ENCODE data around the gene AGER.

Gene AGER

DNA sequence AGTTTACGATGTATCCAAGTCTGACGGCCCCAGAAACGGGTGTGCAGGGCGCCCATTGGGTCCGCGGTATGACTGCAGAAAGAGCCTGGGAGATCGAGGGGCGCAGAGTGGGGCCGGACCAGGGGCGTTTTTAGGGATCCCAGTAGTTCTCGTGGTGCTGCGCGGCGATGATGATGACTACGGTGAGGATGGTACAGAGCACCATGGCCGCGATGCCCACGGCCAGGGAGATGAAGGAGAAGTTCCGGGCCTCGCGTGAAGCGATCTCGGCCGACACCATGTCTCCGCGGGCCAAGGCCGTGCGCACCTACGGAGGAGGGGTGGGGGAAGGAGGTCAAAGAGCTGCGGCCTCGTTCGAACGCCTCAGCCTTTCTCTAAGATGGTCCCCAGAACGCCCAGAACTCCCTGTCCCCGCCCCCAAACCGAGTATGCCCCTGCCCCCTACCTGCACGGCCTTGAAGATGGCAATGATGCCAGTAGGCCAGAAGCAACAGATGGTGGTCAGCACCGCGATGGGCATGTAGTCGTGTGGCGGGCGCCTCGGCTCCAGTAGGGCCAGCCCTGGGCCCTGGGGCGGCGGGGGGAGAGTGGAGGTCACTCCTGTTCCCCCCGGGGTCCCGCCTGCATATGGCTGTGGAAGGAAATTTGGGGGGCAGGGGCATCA, 34.8 kb downstream of the AGER start:
- POLR2A ChIA-PET, result no interaction called here
- Histone ChIP-seq H3K27ac (ENCODE audit: extremely low read depth, low read depth, low read length) (no peak overlapping the region), H3K9me3 (ENCODE audit: control insufficient read depth, insufficient read depth, low read depth, low read length) (no peaks in the 10 kb centered on the region), H3K36me3 (ENCODE audit: control insufficient read depth in 2 of 2, insufficient read depth in 1 of 2, low read length in 2 of 2) (no peaks in the 10 kb centered on the region), H3K4me3 (ENCODE audit: low read depth, low read length) (no peak overlapping the region), H3K4me1 (ENCODE audit: control insufficient read depth, insufficient read depth, low read length) (peaks cover 9% of the 10 kb centered on the region; the same call in 1 of the 2 replicates)
- TF ChIP-seq CTCF (tag by site-specific recombination; IDR thresholded peaks at IDR 0.05) (no peak), SCRT2 (tag by site-specific recombination; IDR thresholded peaks at IDR 0.05) (peak; percentile 45; the same call in 1 of the 2 replicates)
- CTCF ChIA-PET, result no interaction called here

DNA sequence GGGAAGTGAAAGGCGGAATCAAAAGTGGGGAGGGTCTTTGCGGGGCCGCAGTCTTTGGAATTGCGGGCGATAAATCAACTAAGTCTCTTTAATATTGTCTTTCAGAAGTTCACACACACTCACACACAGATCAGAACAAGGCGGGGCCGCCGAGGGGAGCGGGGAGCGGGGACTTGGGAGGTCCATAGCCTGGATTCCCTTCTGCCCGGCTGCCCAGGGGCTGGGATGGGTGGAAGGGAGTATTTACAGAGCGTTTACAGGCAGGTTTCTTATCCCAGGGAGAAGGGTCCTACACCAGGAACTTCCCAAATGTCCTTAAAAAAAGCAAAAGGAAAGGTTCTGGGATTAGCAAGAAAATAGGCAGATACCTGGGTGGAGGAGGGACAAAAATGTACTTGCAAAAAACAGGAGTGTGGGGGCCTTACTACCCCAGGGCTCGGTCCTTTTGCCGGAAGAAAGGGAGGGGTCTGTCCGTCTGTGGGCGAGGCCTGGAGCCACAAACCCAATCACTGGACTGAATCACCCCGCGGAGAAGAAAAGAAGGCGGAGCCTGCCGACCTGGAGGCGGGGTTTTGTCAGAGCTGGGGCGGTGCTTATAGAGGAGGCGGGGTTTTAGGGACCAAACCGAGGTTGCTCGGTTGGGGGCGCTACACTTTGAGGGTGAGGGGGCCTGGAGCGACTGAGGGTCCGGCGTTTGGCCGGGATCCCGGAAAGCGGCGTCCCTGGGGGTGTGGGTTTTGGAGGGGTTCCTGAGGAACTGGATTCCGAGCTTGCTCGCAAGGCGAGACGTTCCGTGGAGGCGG, 35.6 kb downstream of the AGER start:
- Histone ChIP-seq H3K4me3 (ENCODE audit: low read depth, low read length) (no peak overlapping the region), H3K27ac (ENCODE audit: extremely low read depth, low read depth, low read length) (no peak overlapping the region), H3K36me3 (ENCODE audit: control insufficient read depth in 2 of 2, insufficient read depth in 1 of 2, low read length in 2 of 2) (no peaks in the 10 kb centered on the region), H3K9me3 (ENCODE audit: control insufficient read depth, insufficient read depth, low read depth, low read length) (no peaks in the 10 kb centered on the region), H3K4me1 (ENCODE audit: control insufficient read depth, insufficient read depth, low read length) (peaks cover 9% of the 10 kb centered on the region; the same call in 1 of the 2 replicates)
- TF ChIP-seq SP3 (tag by site-specific recombination; IDR thresholded peaks at IDR 0.05) (peak; percentile 38; the same call in 1 of the 2 replicates), PRDM10 (tag by site-specific recombination; IDR thresholded peaks at IDR 0.05) (no peak), SP2 (tag by site-specific recombination; IDR thresholded peaks at IDR 0.05) (peak; percentile 29)
- CTCF ChIA-PET, result interaction anchor here (0.6 to 2.1 kb wide), 3 partner anchors 30 to 638 kb away, joined by 3 to 9 read pairs (median 3); no protein-coding TSS in a partner anchor
- POLR2A ChIA-PET, result interaction anchor here (0.9 to 1.2 kb wide), 2 partner anchors 19 to 250 kb away, joined by 3 to 4 read pairs; partner anchors contain the start of gene FKBPL

GRCh38 chr6:32147401-32148132, 36.5 kb downstream of the AGER start:
- Histone ChIP-seq H3K4me3 (ENCODE audit: low read depth, low read length) (no peak overlapping the region), H3K36me3 (ENCODE audit: control insufficient read depth in 2 of 2, insufficient read depth in 1 of 2, low read length in 2 of 2) (no peaks in the 10 kb centered on the region), H3K4me1 (ENCODE audit: control insufficient read depth, insufficient read depth, low read length) (peaks cover 7% of the 10 kb centered on the region; the same call in 1 of the 2 replicates), H3K9me3 (ENCODE audit: control insufficient read depth, insufficient read depth, low read depth, low read length) (no peaks in the 10 kb centered on the region), H3K27ac (ENCODE audit: extremely low read depth, low read depth, low read length) (no peak overlapping the region)
- POLR2A ChIA-PET, result interaction anchor here (0.9 to 3.2 kb wide), 3 partner anchors 17 to 249 kb away, joined by 3 to 26 read pairs (median 4); partner anchors contain the start of gene FKBPL
- CTCF ChIA-PET, result interaction anchor here (0.6 to 2.1 kb wide), 3 partner anchors 29 to 639 kb away, joined by 3 to 9 read pairs (median 5); no protein-coding TSS in a partner anchor
- TF ChIP-seq ZNF121 (tag by site-specific recombination; IDR thresholded peaks at IDR 0.05) (no peak), KLF9 (tag by site-specific recombination; IDR thresholded peaks at IDR 0.05; ENCODE audit: low read depth) (no peak), ZIC2 (tag by site-specific recombination; IDR thresholded peaks at IDR 0.05) (no peak), ZNF768 (tag by site-specific recombination; IDR thresholded peaks at IDR 0.05) (no peak), ZNF449 (tag by site-specific recombination; IDR thresholded peaks at IDR 0.05) (no peak), CTCF (tag by site-specific recombination; IDR thresholded peaks at IDR 0.05) (no peak), ZNF548 (tag by site-specific recombination; IDR thresholded peaks at IDR 0.05) (no peak), ZNF777 (tag by site-specific recombination; IDR thresholded peaks at IDR 0.05; ENCODE audit: borderline replicate concordance) (no peak)
- TF ChIP-seq, protein P1, sequence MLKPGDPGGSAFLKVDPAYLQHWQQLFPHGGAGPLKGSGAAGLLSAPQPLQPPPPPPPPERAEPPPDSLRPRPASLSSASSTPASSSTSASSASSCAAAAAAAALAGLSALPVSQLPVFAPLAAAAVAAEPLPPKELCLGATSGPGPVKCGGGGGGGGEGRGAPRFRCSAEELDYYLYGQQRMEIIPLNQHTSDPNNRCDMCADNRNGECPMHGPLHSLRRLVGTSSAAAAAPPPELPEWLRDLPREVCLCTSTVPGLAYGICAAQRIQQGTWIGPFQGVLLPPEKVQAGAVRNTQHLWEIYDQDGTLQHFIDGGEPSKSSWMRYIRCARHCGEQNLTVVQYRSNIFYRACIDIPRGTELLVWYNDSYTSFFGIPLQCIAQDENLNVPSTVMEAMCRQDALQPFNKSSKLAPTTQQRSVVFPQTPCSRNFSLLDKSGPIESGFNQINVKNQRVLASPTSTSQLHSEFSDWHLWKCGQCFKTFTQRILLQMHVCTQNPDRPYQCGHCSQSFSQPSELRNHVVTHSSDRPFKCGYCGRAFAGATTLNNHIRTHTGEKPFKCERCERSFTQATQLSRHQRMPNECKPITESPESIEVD (tag by site-specific recombination; IDR thresholded peaks at IDR 0.05), result no peak
